ENCODE measurements around the gene UNK. TPM values are rescaled to one million over a fixed set of nuclear protein-coding genes. Genes with fewer than 3 reads are reported as not detected.
"Not testable (repeated sequence)": the region's sequence is repeated elsewhere in the genome, so short reads cannot be mapped to it uniquely, and the experiment has no call there.

UNK gene
- total RNA-seq, 1 experiment from 2014 or later: 23.6 TPM

- no peak for DNase-seq (ENCODE audit: low spot score)
These were observed 8.9 kb downstream of the UNK start for GRCh38 chr17:75793460-75793859.

GRCh38 chr17:75795820-75796607, 11.4 kb downstream of the UNK start:
- DNase-seq (ENCODE audit: low spot score): no peak

- no peak for DNase-seq (ENCODE audit: low spot score)
These were observed 14.8 kb downstream of the UNK start for GRCh38 chr17:75799402-75799801.

- DNase-seq (ENCODE audit: low spot score): no peak
These were observed 19.3 kb downstream of the UNK start for GRCh38 chr17:75803883-75804282.

GRCh38 chr17:75806822-75807500, 22.4 kb downstream of the UNK start:
- no peak for DNase-seq (ENCODE audit: low spot score)

- DNase-seq (ENCODE audit: low spot score): no peak
These were observed 23.3 kb downstream of the UNK start for GRCh38 chr17:75807861-75808260.

GRCh38 chr17:75808549-75808904, 23.9 kb downstream of the UNK start:
- no peak for DNase-seq (ENCODE audit: low spot score)

- DNase-seq (ENCODE audit: low spot score): no peak
These were observed 24.5 kb downstream of the UNK start for GRCh38 chr17:75808905-75809621.

- no peak for DNase-seq (ENCODE audit: low spot score)
These were observed 25.1 kb downstream of the UNK start for GRCh38 chr17:75809631-75810111.

- no peak for DNase-seq (ENCODE audit: low spot score)
These were observed 25.6 kb downstream of the UNK start for GRCh38 chr17:75810216-75810615.

- not testable (repeated sequence) for DNase-seq (ENCODE audit: low spot score)
These were observed 26.1 kb downstream of the UNK start for GRCh38 chr17:75810756-75811155.

GRCh38 chr17:75811174-75811573, 26.6 kb downstream of the UNK start:
- no peak for DNase-seq (ENCODE audit: low spot score)

GRCh38 chr17:75812096-75813013, 27.7 kb downstream of the UNK start:
- no peak for DNase-seq (ENCODE audit: low spot score)

GRCh38 chr17:75813081-75814020, 28.7 kb downstream of the UNK start:
- DNase-seq (ENCODE audit: low spot score): no peak

- no peak for DNase-seq (ENCODE audit: low spot score)
These were observed 29.4 kb downstream of the UNK start for GRCh38 chr17:75814021-75814395.

GRCh38 chr17:75814900-75815373, 30.3 kb downstream of the UNK start:
- no peak for DNase-seq (ENCODE audit: low spot score)

- no peak for DNase-seq (ENCODE audit: low spot score)
These were observed 30.8 kb downstream of the UNK start for GRCh38 chr17:75815399-75815798.

- DNase-seq (ENCODE audit: low spot score): no peak
These were observed 32.1 kb downstream of the UNK start for GRCh38 chr17:75816693-75817092.

GRCh38 chr17:75817571-75817970, 33.0 kb downstream of the UNK start:
- DNase-seq (ENCODE audit: low spot score): no peak

- no peak for DNase-seq (ENCODE audit: low spot score)
These were observed 33.8 kb downstream of the UNK start for GRCh38 chr17:75818326-75818885.
